Activated T-cell treated with anti-CD3 and anti-CD28 coated beads, Interleukin-2, amount 50 U/mL, for 72 hours (primary cell): ENCODE data around the gene DHRS7B. TPM values are rescaled to one million over a fixed set of nuclear protein-coding genes. Genes with fewer than 3 reads are reported as not detected.

Experiments
- ATAC-seq, 2 donors: fragments of 150-1000 bp; cut with Tn5 transposase; replicated peaks in 1 of 2; 2 replicates each; pipeline ENCODE4 v1.10.0; 2021; ENCODE audit warnings: moderate library complexity in 2 of 2, mild to moderate bottlenecking in 1 of 2
- DNase-seq, 2 donors: peaks; one replicate each; pipeline ENCODE4 v3.0.0; 2021 to 2022; ENCODE audit warnings: mixed read lengths in 1 of 2
- H3K27ac Mint-ChIP-seq: one replicate; pipeline ENCODE4 v1.8.0; 2022; ENCODE audit warnings: mild to moderate bottlenecking, moderate library complexity, mixed read lengths
- H3K27me3 Mint-ChIP-seq: one replicate; pipeline ENCODE4 v1.8.0; 2022; ENCODE audit warnings: low read depth, mixed read lengths
- H3K36me3 Mint-ChIP-seq, 2 donors: one replicate each; pipeline ENCODE4 v1.8.0; 2022; ENCODE audit warnings: mixed read lengths in 2 of 2, mild to moderate bottlenecking in 1 of 2; ENCODE audit not compliant: insufficient read depth in 2 of 2
- H3K4me1 Mint-ChIP-seq: one replicate; pipeline ENCODE4 v1.8.0; 2022; ENCODE audit warnings: low read depth, mixed read lengths
- H3K4me3 Mint-ChIP-seq, 2 donors: one replicate each; pipeline ENCODE4 v1.8.0; 2022; ENCODE audit warnings: mild to moderate bottlenecking in 2 of 2, mixed read lengths in 2 of 2, moderate library complexity in 2 of 2
- H3K9me3 Mint-ChIP-seq, 2 donors: one replicate each; pipeline ENCODE4 v1.8.0; 2022; ENCODE audit warnings: mixed read lengths in 2 of 2
- total RNA-seq, 2 donors: library from RNA; stranded (reverse); gene quantifications; one replicate each; pipeline ENCODE4 v1.2.3, GENCODE V29; 2022

DHRS7B gene
- total RNA-seq, 2 donors from 2014 or later: 19.5 to 21.4 TPM

DNA sequence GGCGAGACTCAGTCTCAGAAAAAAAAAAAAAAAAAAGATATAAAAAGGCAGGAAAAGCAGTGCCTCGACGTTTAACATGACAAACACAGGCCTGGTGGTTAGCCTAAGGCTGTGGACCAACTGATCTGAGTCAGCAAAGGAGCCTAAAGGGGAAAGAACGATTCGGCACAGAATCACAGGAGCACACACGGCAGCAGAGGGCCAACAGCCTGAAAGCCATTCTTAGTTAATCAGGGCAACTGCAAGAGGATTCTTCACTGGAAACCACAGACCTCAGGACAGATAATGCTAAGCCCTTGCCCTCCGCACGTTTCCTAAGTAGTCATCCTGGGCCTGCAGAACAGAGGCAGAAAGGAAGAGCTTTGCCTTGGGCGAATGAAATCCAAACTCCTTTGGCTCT, 72.5 kb downstream of the DHRS7B start:
- Mint-ChIP-seq H3K9me3 (no peaks in the 10 kb centered on the region), H3K27me3 (no peaks in the 10 kb centered on the region), H3K36me3 (peaks cover 2 to 12% of the 10 kb centered on the region in 2 donors), H3K4me3 (no peak overlapping the region), H3K27ac (no peak overlapping the region), H3K4me1 (peaks cover 9% of the 10 kb centered on the region)
- no peak for DNase-seq
- ATAC-seq: no peak

DNA sequence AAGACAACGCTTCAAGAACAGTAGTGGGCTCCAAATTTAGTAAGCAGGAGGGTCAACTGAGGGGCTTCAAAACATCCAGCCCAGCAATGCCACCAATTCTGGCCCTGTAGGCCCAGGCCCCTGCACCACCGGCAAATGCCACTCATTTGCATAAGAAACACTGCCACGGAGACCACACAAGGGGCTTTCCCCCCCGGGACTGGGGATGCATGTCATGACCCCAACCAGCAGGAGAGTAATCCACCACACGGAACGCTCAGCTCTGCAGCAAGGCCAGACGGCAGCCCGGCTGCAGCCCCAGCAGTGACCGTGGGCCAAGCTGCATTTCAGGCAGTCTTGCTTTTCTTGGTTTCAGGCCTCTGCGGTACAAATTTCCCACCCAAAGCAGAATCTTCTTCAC, 73.1 kb downstream of the DHRS7B start:
- H3K27me3 Mint-ChIP-seq: no peaks in the 10 kb centered on the region
- H3K4me3 Mint-ChIP-seq: no peak overlapping the region
- no peak for DNase-seq
- no peaks in the 10 kb centered on the region for H3K9me3 Mint-ChIP-seq
- H3K27ac Mint-ChIP-seq: no peak overlapping the region
- H3K4me1 Mint-ChIP-seq: peaks cover 5% of the 10 kb centered on the region
- peaks cover 2 to 12% of the 10 kb centered on the region in 2 donors for H3K36me3 Mint-ChIP-seq
- ATAC-seq: no peak

DNA sequence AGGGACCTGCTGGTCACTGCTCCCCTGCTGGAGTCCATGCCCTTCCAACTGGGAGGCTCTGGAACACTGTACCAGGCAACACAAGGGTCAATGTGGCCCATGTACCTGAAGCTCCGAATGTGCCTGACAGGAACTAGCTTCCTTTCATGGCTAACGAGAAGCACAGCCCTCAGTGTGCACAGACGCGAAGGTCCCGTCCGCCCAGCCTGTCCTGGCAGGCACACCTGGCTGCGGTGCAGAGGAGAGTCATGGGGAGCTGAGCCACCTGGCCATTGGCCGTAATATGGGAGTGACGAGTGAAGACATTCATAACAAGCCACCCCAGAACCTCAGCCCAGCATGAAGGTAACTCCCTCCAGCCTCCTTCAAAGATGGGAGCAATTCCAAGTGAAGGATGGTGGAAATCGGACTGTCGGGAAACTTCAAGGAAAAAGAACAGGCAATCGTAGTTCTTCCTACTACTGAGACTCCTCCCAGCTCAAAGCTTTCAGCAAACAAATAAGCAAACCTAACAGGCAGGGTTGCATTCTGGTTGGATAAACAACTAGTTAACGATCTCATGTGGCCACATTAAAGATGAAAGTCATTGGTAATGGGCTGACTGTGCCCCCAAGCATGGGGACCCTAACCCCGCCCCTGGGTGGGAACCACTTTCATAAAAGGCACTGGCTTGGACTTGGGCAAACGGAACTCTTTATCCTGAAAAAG, 74.0 kb downstream of the DHRS7B start:
- ATAC-seq: no peak
- Mint-ChIP-seq H3K4me1 (peaks cover 5% of the 10 kb centered on the region), H3K27ac (no peak overlapping the region)

DNA sequence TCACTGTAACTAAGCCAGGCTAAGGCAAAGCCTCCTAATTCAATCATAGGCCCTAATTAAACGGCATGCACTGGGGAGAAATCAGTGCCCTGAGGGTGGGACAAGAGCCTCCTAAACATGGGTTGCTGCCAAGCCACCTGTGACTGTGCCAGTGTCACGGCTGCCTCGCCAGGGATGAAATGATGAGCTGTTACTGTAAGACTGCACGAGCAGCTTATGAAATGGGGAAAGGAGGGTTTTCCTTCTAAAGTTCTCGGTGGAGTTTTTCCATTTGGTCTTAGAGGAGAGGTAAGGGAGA, 74.5 kb downstream of the DHRS7B start:
- Mint-ChIP-seq H3K4me3 (no peak overlapping the region), H3K36me3 (peaks cover 2 to 12% of the 10 kb centered on the region in 2 donors), H3K27ac (no peak overlapping the region), H3K9me3 (no peaks in the 10 kb centered on the region), H3K27me3 (no peaks in the 10 kb centered on the region), H3K4me1 (peaks cover 8% of the 10 kb centered on the region)
- DNase-seq (no peak), ATAC-seq (no peak)

More for the DNA sequence above, 74.0 kb downstream of the DHRS7B start:
- no peak overlapping the region for H3K4me3 Mint-ChIP-seq
- H3K27me3 Mint-ChIP-seq: no peaks in the 10 kb centered on the region
- peaks cover 2 to 12% of the 10 kb centered on the region in 2 donors for H3K36me3 Mint-ChIP-seq
- no peaks in the 10 kb centered on the region for H3K9me3 Mint-ChIP-seq
- DNase-seq: no peak

DNA sequence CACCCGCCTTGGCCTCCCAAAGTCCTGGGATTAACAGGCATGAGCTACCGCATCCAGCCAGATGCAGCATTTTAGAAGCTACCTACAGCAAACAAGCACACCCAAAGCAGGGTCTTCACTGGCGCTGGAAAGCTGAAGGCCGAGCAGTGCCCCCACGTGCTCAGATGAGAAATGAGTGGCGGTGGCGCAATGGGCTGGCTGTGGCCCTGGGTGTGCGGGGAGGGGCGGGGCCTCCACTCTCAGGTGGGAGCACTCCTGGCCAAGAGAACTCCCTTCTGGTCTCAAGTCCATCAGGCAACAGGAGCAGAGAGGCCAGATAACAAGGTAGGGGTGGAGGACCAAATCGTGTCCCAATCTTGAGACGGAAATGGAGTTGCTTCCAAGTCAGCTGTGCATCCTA, 75.1 kb downstream of the DHRS7B start:
- DNase-seq (no peak), ATAC-seq (no peak)
- H3K4me3 Mint-ChIP-seq: no peak overlapping the region
- H3K36me3 Mint-ChIP-seq: peaks cover 2 to 11% of the 10 kb centered on the region in 2 donors
- no peaks in the 10 kb centered on the region for H3K9me3 Mint-ChIP-seq
- H3K4me1 Mint-ChIP-seq: peaks cover 11% of the 10 kb centered on the region
- no peaks in the 10 kb centered on the region for H3K27me3 Mint-ChIP-seq
- H3K27ac Mint-ChIP-seq: no peak overlapping the region

DNA sequence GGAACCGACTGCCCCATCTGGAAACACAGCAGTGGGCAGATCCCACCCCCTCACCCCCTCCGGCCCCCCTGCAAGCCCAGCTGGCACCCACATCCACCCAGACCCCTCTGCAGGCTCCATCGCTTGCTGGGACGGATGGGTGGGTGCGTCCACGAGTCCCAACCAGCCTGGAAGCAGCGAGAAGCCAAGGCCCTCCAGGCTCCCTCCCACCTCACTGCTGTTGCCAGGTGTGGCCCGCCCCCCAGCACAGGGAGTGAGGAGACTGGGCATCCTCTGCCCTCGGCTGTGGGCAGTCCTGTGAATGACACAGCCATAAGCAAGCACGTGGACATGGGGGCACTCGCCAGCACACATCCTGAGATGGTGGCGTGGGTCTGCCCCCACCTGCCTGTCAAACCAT, 75.7 kb downstream of the DHRS7B start:
- DNase-seq: no peak
- Mint-ChIP-seq H3K27ac (no peak overlapping the region), H3K4me3 (no peak overlapping the region), H3K36me3 (peaks cover 2 to 6% of the 10 kb centered on the region in 2 donors), H3K27me3 (no peaks in the 10 kb centered on the region), H3K9me3 (no peaks in the 10 kb centered on the region), H3K4me1 (peaks cover 11% of the 10 kb centered on the region)
- ATAC-seq: no peak

DNA sequence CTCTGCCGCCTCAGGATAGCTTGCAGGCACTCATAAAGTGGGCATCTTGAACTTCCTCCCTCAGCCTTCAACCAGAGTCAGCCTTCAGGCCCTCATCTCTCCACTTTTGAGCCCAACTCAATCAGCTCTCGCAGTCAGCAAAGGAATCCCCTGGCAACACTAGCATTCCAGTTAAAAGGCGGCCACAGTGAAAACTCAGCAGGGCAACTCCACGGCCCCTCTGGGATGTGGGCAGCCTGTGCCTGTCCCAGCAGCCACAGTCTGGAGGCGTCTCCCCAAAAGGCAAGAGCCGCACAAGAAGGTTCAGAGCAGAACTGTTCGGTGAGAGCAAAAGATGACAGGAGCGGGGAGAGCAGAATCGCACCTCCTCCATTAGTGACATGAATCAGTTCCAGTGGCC, 78.2 kb downstream of the DHRS7B start:
- no peak overlapping the region for H3K4me3 Mint-ChIP-seq
- no peak overlapping the region for H3K27ac Mint-ChIP-seq
- H3K9me3 Mint-ChIP-seq: no peaks in the 10 kb centered on the region
- no peak for ATAC-seq
- H3K27me3 Mint-ChIP-seq: no peaks in the 10 kb centered on the region
- H3K36me3 Mint-ChIP-seq: no peaks in the 10 kb centered on the region
- DNase-seq: no peak
- H3K4me1 Mint-ChIP-seq: peaks cover 12% of the 10 kb centered on the region

DNA sequence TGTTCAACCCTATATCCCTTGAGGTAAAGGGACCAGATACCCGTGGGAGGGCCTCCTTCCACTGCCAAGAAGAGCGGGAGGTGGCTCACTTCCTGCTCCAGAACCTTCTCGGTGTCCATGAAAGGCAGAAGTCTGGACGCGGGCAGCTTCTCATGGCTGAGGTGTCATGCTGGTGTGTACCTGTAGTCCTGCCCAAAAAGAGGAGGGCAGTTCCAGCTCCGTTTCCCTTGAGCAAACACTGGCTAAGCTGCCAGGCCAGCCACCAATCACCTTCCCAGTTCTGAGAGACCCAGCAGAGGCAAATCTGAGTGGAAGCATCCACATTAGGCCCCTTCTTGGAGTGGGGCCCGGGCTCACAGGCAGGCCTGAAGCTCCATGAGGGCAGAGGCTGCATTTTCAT, 81.6 kb downstream of the DHRS7B start:
- H3K27me3 Mint-ChIP-seq: no peaks in the 10 kb centered on the region
- no peaks in the 10 kb centered on the region for H3K36me3 Mint-ChIP-seq
- no peak for DNase-seq
- H3K9me3 Mint-ChIP-seq: no peaks in the 10 kb centered on the region
- no peak for ATAC-seq
- H3K27ac Mint-ChIP-seq: no peak overlapping the region
- H3K4me3 Mint-ChIP-seq: no peak overlapping the region
- peaks cover 39% of the 10 kb centered on the region for H3K4me1 Mint-ChIP-seq

DNA sequence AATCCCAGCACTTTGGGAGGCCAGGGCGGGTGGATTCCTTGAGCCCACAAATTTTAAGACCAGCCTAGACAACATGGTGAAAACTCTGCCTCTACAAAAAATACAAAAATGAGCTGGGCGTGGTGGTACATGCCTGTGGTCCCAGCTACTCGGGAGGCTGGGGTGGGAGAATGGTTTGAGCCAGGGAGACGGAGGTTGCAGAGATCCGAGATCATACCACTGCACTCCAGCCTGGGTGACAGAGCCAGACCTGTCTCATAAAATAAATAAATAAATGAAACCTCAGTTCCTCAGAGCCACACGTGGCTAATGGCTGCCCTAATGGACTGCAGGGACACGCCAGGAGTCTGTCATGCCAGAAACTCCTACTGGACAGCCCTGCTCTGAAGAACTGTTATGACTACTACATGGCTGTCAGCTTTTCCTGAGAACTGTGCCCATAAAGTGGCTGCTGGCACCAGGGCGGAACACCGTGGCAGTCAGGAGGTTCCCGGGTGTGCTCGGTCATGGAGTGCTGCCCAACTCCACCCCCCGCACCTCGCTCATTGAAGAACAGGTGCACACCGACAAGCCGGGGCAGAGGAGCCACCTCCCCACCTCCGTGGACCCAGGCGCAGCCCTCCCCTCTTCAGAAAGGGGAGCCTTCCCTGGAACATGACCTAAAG, 82.9 kb downstream of the DHRS7B start:
- no peak for ATAC-seq
- no peaks in the 10 kb centered on the region for H3K9me3 Mint-ChIP-seq
- H3K27me3 Mint-ChIP-seq: no peaks in the 10 kb centered on the region
- DNase-seq: no peak
- H3K4me3 Mint-ChIP-seq: no peak overlapping the region
- no peak overlapping the region for H3K27ac Mint-ChIP-seq
- H3K36me3 Mint-ChIP-seq: peaks cover 2% of the 10 kb centered on the region in 2 donors
- H3K4me1 Mint-ChIP-seq: peaks cover 40% of the 10 kb centered on the region

DNA sequence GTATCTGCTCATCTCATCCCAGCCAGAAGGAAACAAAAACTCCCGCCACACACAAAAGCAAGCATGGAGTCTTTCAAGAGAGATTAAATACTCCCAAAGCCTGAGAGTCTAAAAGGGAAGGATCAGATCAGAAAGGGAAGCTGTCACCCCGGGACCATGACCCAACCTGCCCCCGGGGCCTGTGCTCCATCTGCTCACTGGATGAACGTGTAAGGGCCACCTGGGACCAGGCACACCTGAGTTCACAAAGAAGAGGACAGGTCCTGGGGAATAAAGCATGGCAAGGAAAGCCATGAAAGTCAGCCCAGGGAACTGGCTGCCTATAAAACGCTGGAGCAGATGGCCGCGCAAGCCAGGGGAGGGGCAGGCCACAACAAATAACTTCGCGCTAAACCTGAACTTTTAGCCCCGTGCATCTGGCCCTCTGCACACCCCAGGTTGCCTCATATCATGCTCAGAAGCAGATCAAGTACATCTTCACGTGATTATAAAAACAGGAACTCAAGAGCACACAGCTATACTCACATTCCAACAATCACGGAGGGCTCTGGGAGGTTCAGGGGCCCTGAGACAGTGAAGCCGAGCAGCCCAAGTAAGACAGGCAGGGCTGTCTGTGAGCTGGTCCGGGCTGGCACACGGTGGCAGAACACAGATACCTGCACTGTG, 83.8 kb downstream of the DHRS7B start:
- Mint-ChIP-seq H3K9me3 (no peaks in the 10 kb centered on the region), H3K27ac (peak overlapping the region; percentile 55), H3K4me1 (peaks cover 49% of the 10 kb centered on the region), H3K27me3 (no peaks in the 10 kb centered on the region), H3K36me3 (peaks cover 2% of the 10 kb centered on the region in 2 donors), H3K4me3 (no peak overlapping the region)
- DNase-seq (no peak), ATAC-seq (no peak)

DNA sequence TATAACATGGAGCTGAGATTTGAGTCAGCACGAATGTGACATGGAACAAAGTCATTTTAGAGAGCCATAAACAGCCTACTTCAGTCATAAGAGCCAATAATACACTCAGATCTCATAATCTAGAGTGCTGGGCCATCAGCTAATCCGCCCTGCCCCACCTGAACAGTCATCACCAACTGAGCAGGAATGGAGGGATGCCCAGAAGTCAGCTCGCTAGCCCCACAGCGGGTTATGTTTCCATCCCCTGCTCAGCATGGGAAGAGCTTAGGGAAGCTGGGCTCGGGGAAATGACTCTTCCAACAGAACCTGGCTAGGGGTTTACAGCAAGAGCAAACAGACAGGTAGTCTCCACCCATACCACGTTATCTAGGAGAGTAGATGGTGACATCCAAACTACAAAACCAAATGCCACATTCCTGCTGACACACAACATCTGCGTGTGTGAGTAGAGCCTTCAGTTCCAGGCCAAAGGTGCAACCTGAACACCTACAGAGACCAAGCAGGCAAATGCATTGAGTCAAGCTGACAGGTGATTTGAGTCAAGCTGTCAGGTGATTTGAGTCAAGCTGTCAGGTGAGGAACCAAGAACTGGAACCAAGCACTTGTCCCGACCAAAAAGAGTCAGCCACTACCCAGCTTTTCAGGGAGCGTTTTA, 85.2 kb downstream of the DHRS7B start:
- Mint-ChIP-seq H3K4me3 (peak overlapping the region; percentile 90 to 92), H3K9me3 (no peaks in the 10 kb centered on the region), H3K27me3 (no peaks in the 10 kb centered on the region), H3K36me3 (peaks cover 2 to 3% of the 10 kb centered on the region in 2 donors), H3K27ac (no peak overlapping the region), H3K4me1 (peaks cover 54% of the 10 kb centered on the region)
- DNase-seq (no peak), ATAC-seq (no peak)

DNA sequence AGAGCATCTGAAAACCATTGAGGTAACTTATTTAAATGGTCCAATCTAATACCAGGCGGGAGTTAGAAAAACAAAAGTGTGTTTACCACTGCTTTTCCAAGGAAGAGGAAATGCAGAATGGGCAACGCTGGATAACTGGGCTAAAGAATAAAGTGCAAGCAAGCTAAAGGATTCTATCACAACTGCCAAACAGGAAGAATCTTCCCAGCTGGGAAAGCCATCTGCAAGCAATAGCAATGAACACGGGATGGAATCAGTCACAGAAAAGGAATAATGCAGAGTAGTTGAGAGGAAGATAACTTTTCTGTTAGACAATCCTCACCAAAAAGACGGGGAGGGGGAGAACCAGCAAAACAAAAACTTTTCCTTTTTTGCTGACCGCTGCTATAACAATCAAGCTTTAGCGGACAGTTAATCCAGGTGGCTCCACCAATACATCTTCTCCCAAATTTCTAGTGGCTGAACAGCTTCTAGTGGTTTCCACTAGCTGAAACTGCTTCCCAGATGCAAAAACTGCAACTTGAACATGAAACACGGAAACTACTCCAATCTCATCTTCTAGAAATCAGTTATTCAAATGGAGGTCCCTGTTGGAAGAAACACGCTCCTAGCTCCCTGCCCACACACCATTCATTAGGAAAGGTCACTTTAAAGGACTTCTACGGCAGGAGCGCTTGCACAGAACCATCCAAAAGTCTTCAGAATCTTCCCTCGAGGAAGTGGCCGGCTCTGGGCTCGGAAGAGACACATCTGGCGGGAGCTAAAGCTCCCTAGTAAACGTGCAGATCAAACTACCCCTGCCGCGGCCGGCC, 86.3 kb downstream of the DHRS7B start:
- Mint-ChIP-seq H3K4me3 (peak overlapping the region; percentile 90 to 92), H3K36me3 (peaks cover 2 to 3% of the 10 kb centered on the region in 2 donors), H3K4me1 (peaks cover 65% of the 10 kb centered on the region), H3K27me3 (no peaks in the 10 kb centered on the region), H3K9me3 (no peaks in the 10 kb centered on the region), H3K27ac (peak overlapping the region; percentile 69)
- ATAC-seq (no peak), DNase-seq (no peak)
